OCI-LY7 (cell line): ENCODE measurements around the gene GNE.

Experiments
- EZH2phosphoT487 ChIP-seq: fragments of 200-600 bp; sonication (generic); IDR thresholded peaks from 2 replicates; pipeline ENCODE4 v1.6.1; 2018; ENCODE audit warnings: low read depth, borderline replicate concordance, mild to moderate bottlenecking, mixed run types, antibody characterized with exemption, low read length, moderate library complexity, mixed read lengths
- TF ChIP-seq, protein P1 (sequence below): fragments of 200-600 bp; sonication (generic); conservative IDR thresholded peaks from 2 replicates; pipeline ENCODE4 v1.5.1; 2014; ENCODE audit warnings: mild to moderate bottlenecking, antibody characterized with exemption, low read length, moderate library complexity, mixed read lengths

DNA sequence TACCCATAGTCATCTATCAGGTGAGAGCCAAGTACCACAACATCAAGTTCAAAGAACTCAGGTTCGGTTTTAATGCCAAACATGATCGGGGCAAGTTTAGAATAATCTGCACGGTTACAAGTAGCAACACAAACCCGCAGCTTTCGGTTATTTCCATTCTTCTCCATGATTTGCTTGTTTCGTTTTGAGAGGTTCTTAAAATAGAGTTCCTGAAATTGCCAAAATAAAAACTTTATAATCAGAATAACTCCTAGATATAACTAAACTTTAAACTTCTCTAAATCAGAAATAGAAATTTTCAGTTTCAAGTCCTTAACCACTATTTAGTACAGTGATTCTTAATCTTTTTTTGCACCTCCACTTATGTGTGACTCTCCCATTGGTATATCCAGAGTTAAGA is 9.1 kb downstream of the GNE start:
- TF ChIP-seq, protein P1, sequence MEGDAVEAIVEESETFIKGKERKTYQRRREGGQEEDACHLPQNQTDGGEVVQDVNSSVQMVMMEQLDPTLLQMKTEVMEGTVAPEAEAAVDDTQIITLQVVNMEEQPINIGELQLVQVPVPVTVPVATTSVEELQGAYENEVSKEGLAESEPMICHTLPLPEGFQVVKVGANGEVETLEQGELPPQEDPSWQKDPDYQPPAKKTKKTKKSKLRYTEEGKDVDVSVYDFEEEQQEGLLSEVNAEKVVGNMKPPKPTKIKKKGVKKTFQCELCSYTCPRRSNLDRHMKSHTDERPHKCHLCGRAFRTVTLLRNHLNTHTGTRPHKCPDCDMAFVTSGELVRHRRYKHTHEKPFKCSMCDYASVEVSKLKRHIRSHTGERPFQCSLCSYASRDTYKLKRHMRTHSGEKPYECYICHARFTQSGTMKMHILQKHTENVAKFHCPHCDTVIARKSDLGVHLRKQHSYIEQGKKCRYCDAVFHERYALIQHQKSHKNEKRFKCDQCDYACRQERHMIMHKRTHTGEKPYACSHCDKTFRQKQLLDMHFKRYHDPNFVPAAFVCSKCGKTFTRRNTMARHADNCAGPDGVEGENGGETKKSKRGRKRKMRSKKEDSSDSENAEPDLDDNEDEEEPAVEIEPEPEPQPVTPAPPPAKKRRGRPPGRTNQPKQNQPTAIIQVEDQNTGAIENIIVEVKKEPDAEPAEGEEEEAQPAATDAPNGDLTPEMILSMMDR = no peak
- no peak for TF ChIP-seq EZH2phosphoT487
